GM12891 (cell line): ENCODE data around the gene ALOX12B.

Experiments used
- POLR2A ChIP-seq: IDR thresholded peaks from 2 replicates; pipeline ENCODE4 v1.6.1; 2011; ENCODE audit warnings: low read depth, low read length, control low read depth
- POLR2AphosphoS5 ChIP-seq: IDR thresholded peaks from 2 replicates; pipeline ENCODE4 v1.6.1; 2011; ENCODE audit warnings: low read depth, low read length, control low read depth
- TAF1 ChIP-seq: IDR thresholded peaks from 2 replicates; pipeline ENCODE4 v1.6.1; 2011; ENCODE audit warnings: low read depth, low read length, control low read depth

GRCh38 chr17:8116776-8117175, 29.3 kb upstream of the ALOX12B start:
- TF ChIP-seq POLR2A (no peak), POLR2AphosphoS5 (no peak), TAF1 (no peak)
